Mesenchymal stem cell (in vitro differentiated cells and primary cell): Measurements from ENCODE around the gene BTBD16.

Source experiments
- DNase-seq: peaks from one replicate; pipeline ENCODE4 v3.0.0-alpha.2; 2013
- H2AFZ ChIP-seq: one replicate; pipeline ENCODE4 v1.6.1; 2013; ENCODE audit warnings: low read depth, mild to moderate bottlenecking, control low read depth, inconsistent platforms, low read length, moderate library complexity
- H2AK5ac ChIP-seq: 2 replicates; pipeline ENCODE4 v1.6.1; 2013; ENCODE audit warnings: low read length, moderate library complexity, mild to moderate bottlenecking, inconsistent platforms; ENCODE audit not compliant: severe bottlenecking
- H2BK120ac ChIP-seq: one replicate; pipeline ENCODE4 v1.6.1; 2013; ENCODE audit warnings: low read depth, mild to moderate bottlenecking, inconsistent platforms, low read length, moderate library complexity
- H2BK12ac ChIP-seq, 2 experiments: one replicate each; pipeline ENCODE4 v1.6.1; 2013; ENCODE audit warnings: inconsistent platforms in 2 of 2, low read length in 2 of 2, mild to moderate bottlenecking in 2 of 2, moderate library complexity in 2 of 2, control low read depth in 1 of 2
- H2BK15ac ChIP-seq: one replicate; pipeline ENCODE4 v1.6.1; 2013; ENCODE audit warnings: mild to moderate bottlenecking, low read depth, inconsistent platforms; ENCODE audit not compliant: poor library complexity, severe bottlenecking
- H2BK5ac ChIP-seq: 2 replicates; pipeline ENCODE4 v1.6.1; 2013; ENCODE audit warnings: low read depth, mild to moderate bottlenecking, low read length, control low read depth, inconsistent platforms; ENCODE audit not compliant: poor library complexity, severe bottlenecking
- H3K14ac ChIP-seq, 2 experiments: one replicate each; pipeline ENCODE4 v1.6.1; 2013; ENCODE audit warnings: inconsistent platforms in 2 of 2, low read length in 2 of 2, control low read depth in 1 of 2, mild to moderate bottlenecking in 1 of 2, moderate library complexity in 1 of 2
- H3K18ac ChIP-seq, 2 experiments: one replicate each; pipeline ENCODE4 v1.6.1; 2013; ENCODE audit warnings: inconsistent platforms in 2 of 2, low read length in 2 of 2, control low read depth in 1 of 2, low read depth in 1 of 2, mild to moderate bottlenecking in 1 of 2
- H3K23ac ChIP-seq, 2 experiments: one replicate each; pipeline ENCODE4 v1.6.1; 2013; ENCODE audit warnings: inconsistent platforms in 2 of 2, low read length in 2 of 2, mild to moderate bottlenecking in 2 of 2, moderate library complexity in 2 of 2, control low read depth in 1 of 2
- H3K27ac ChIP-seq: 2 replicates; pipeline ENCODE4 v1.5.1; 2013; ENCODE audit warnings: mild to moderate bottlenecking, moderate library complexity, low read length, control low read depth, inconsistent platforms; ENCODE audit not compliant: poor library complexity, severe bottlenecking
- H3K27me3 ChIP-seq, 2 experiments: 2 replicates each; pipeline versions ENCODE4 v1.6.1 to v1.7.0; 2013; ENCODE audit warnings: low read length in 2 of 2, mild to moderate bottlenecking in 2 of 2, moderate library complexity in 2 of 2, control low read depth in 1 of 2, inconsistent platforms in 1 of 2; ENCODE audit not compliant: control insufficient read depth in 1 of 2, insufficient read depth in 1 of 2
- H3K36me3 ChIP-seq, 2 experiments: 2 replicates each; pipeline versions ENCODE4 v1.6.1 to v1.7.0; 2013; ENCODE audit warnings: low read length in 2 of 2, control low read depth in 1 of 2, inconsistent platforms in 1 of 2, low read depth in 1 of 2, mild to moderate bottlenecking in 1 of 2; ENCODE audit not compliant: insufficient read depth in 2 of 2, control insufficient read depth in 1 of 2
- H3K4ac ChIP-seq, 2 experiments: one replicate each; pipeline ENCODE4 v1.6.1; 2013; ENCODE audit warnings: inconsistent platforms in 2 of 2, low read length in 2 of 2, mild to moderate bottlenecking in 2 of 2, moderate library complexity in 2 of 2, control low read depth in 1 of 2, low read depth in 1 of 2
- H3K4me1 ChIP-seq: 2 replicates; pipeline ENCODE4 v1.6.1; 2013; ENCODE audit warnings: low read depth, low read length, control low read depth; ENCODE audit not compliant: control insufficient read depth, insufficient read depth
- H3K4me2 ChIP-seq: 2 replicates; pipeline ENCODE4 v1.6.1; 2013; ENCODE audit warnings: low read length, mild to moderate bottlenecking, inconsistent platforms; ENCODE audit not compliant: poor library complexity, severe bottlenecking
- H3K4me3 ChIP-seq, 2 experiments: 2 replicates each; pipeline versions ENCODE4 v1.5.1 to v1.7.0; 2013; ENCODE audit warnings: low read length in 2 of 2, mild to moderate bottlenecking in 2 of 2, control low read depth in 1 of 2, low read depth in 1 of 2; ENCODE audit not compliant: insufficient read depth in 1 of 2
- H3K79me1 ChIP-seq: replicated peaks from 2 replicates; pipeline ENCODE4 v1.6.1; 2013; ENCODE audit warnings: mild to moderate bottlenecking, control low read depth, low read length, inconsistent platforms; ENCODE audit not compliant: poor library complexity, severe bottlenecking
- H3K9ac ChIP-seq: 2 replicates; pipeline ENCODE4 v1.7.0; 2013; ENCODE audit warnings: mild to moderate bottlenecking, low read length, moderate library complexity
- H3K9me3 ChIP-seq: 2 replicates; pipeline ENCODE4 v1.7.0; 2013; ENCODE audit warnings: mild to moderate bottlenecking, low read length; ENCODE audit not compliant: control insufficient read depth
- H4K8ac ChIP-seq: one replicate; pipeline ENCODE4 v1.6.1; 2013; ENCODE audit warnings: inconsistent platforms, mild to moderate bottlenecking, low read length, moderate library complexity
- H4K91ac ChIP-seq: one replicate; pipeline ENCODE4 v1.6.1; 2013; ENCODE audit warnings: mild to moderate bottlenecking, low read length, inconsistent platforms
- whole genome bisulfite sequencing: methylation state at CpG from one replicate; pipeline ENCODE4 v1.1.7; 2013; ENCODE audit warnings: mixed read lengths; 5-methylcytosine and 5-hydroxymethylcytosine counted together

The BTBD16 gene

GRCh38 chr10:122298206-122298597 lies 27.1 kb downstream of the BTBD16 start:
- H2BK15ac ChIP-seq, result no peak overlapping the region
- no peak overlapping the region for H2BK5ac ChIP-seq
- no peak overlapping the region for H3K4me2 ChIP-seq
- H3K4ac ChIP-seq, result no peak overlapping the region
- H3K9me3 ChIP-seq, result no peaks in the 10 kb centered on the region
- H2AK5ac ChIP-seq, result no peak overlapping the region
- H4K91ac ChIP-seq, result no peak overlapping the region
- no peak overlapping the region for H3K14ac ChIP-seq
- no peak overlapping the region for H3K4me3 ChIP-seq
- no peak overlapping the region for H2AFZ ChIP-seq
- no peak overlapping the region for H3K23ac ChIP-seq
- H2BK120ac ChIP-seq, result no peak overlapping the region
- H3K18ac ChIP-seq, result no peak overlapping the region
- peaks cover 0 to 28% of the 10 kb centered on the region in 2 experiments for H3K27me3 ChIP-seq
- H4K8ac ChIP-seq, result no peak overlapping the region
- peaks cover 2% of the 10 kb centered on the region for H3K79me1 ChIP-seq
- 92% methylated on average over 6 of the region's 6 CpGs for WGBS
- no peak overlapping the region for H3K9ac ChIP-seq
- no peak for DNase-seq
- no peaks in the 10 kb centered on the region for H3K36me3 ChIP-seq
- H3K27ac ChIP-seq, result no peak overlapping the region
- no peak overlapping the region for H2BK12ac ChIP-seq
- H3K4me1 ChIP-seq, result peaks cover 18% of the 10 kb centered on the region

GRCh38 chr10:122298598-122299301 lies 27.7 kb downstream of the BTBD16 start:
- Histone ChIP-seq H2BK12ac (peak overlapping the region in 1 of 2 experiments; percentile 23), H2AFZ (no peak overlapping the region), H3K4me3 (peak overlapping the region in 1 of 2 experiments; percentile 50), H3K4me2 (peak overlapping the region; percentile 59), H2BK15ac (no peak overlapping the region), H3K27ac (no peak overlapping the region), H3K23ac (no peak overlapping the region), H2BK120ac (no peak overlapping the region), H3K9ac (peak overlapping the region; percentile 78), H2BK5ac (no peak overlapping the region), H3K36me3 (no peaks in the 10 kb centered on the region), H3K4me1 (peaks cover 18% of the 10 kb centered on the region), H3K27me3 (peaks cover 0 to 28% of the 10 kb centered on the region in 2 experiments), H3K9me3 (no peaks in the 10 kb centered on the region), H3K18ac (no peak overlapping the region), H2AK5ac (peak overlapping the region; percentile 50), H4K91ac (no peak overlapping the region), H3K14ac (no peak overlapping the region), H3K4ac (no peak overlapping the region), H4K8ac (peak overlapping the region; percentile 80), H3K79me1 (peaks cover 2% of the 10 kb centered on the region)
- peak; percentile 80 for DNase-seq
- WGBS, result 29% methylated on average over 14 of the region's 15 CpGs

- H2BK5ac ChIP-seq, result no peak overlapping the region
- no peak overlapping the region for H3K4me2 ChIP-seq
- no peaks in the 10 kb centered on the region for H3K36me3 ChIP-seq
- H3K23ac ChIP-seq, result no peak overlapping the region
- DNase-seq, result no peak
- H3K9ac ChIP-seq, result no peak overlapping the region
- H2BK15ac ChIP-seq, result no peak overlapping the region
- H3K79me1 ChIP-seq, result peaks cover 2% of the 10 kb centered on the region
- no peak overlapping the region for H2BK12ac ChIP-seq
- no peak overlapping the region for H3K27ac ChIP-seq
- H2AK5ac ChIP-seq, result peak overlapping the region; percentile 43
- H3K9me3 ChIP-seq, result no peaks in the 10 kb centered on the region
- no peak overlapping the region for H4K91ac ChIP-seq
- H2AFZ ChIP-seq, result no peak overlapping the region
- H3K4me3 ChIP-seq, result no peak overlapping the region
- H4K8ac ChIP-seq, result no peak overlapping the region
- H3K4me1 ChIP-seq, result peaks cover 18% of the 10 kb centered on the region
- H3K14ac ChIP-seq, result no peak overlapping the region
- no peak overlapping the region for H2BK120ac ChIP-seq
- H3K27me3 ChIP-seq, result peaks cover 0 to 25% of the 10 kb centered on the region in 2 experiments
- no peak overlapping the region for H3K4ac ChIP-seq
- H3K18ac ChIP-seq, result no peak overlapping the region
- WGBS, result 92% methylated on average over 13 of the region's 14 CpGs
Measured at GRCh38 chr10:122299423-122300075, 28.5 kb downstream of the BTBD16 start.

GRCh38 chr10:122301055-122301810 lies 30.1 kb downstream of the BTBD16 start:
- no peak overlapping the region for H3K4me3 ChIP-seq
- H3K4me1 ChIP-seq, result peaks cover 18% of the 10 kb centered on the region
- H4K8ac ChIP-seq, result no peak overlapping the region
- whole genome bisulfite sequencing, result 60% methylated on average over 12 of the region's 12 CpGs
- no peak overlapping the region for H3K23ac ChIP-seq
- peaks cover 0 to 17% of the 10 kb centered on the region in 2 experiments for H3K27me3 ChIP-seq
- no peak overlapping the region for H3K9ac ChIP-seq
- no peak overlapping the region for H2BK12ac ChIP-seq
- no peak overlapping the region for H4K91ac ChIP-seq
- H2BK15ac ChIP-seq, result no peak overlapping the region
- H2AFZ ChIP-seq, result no peak overlapping the region
- no peak overlapping the region for H2BK120ac ChIP-seq
- H2AK5ac ChIP-seq, result no peak overlapping the region
- peaks cover 2% of the 10 kb centered on the region for H3K79me1 ChIP-seq
- DNase-seq, result peak; percentile 90
- no peak overlapping the region for H3K4ac ChIP-seq
- H3K36me3 ChIP-seq, result no peaks in the 10 kb centered on the region
- no peak overlapping the region for H3K18ac ChIP-seq
- peak overlapping the region in 1 of 2 experiments; percentile 64 for H3K14ac ChIP-seq
- no peak overlapping the region for H3K27ac ChIP-seq
- peak overlapping the region; percentile 41 for H3K4me2 ChIP-seq
- peaks cover 3% of the 10 kb centered on the region for H3K9me3 ChIP-seq
- no peak overlapping the region for H2BK5ac ChIP-seq
